Osteocyte (in vitro differentiated cells): ENCODE measurements around the gene FILIP1. TPM values are rescaled to one million over a fixed set of nuclear protein-coding genes. Genes with fewer than 3 reads are reported as not detected.
"Not testable (repeated sequence)": the region's sequence is repeated elsewhere in the genome, so short reads cannot be mapped to it uniquely, and the experiment has no call there.

ENCODE experiments used
- DNase-seq: peaks from one replicate; pipeline ENCODE4 v3.0.0; 2021; ENCODE audit warnings: mixed read lengths; ENCODE audit not compliant: unreplicated experiment; ENCODE audit errors: extremely low spot score
- H3K27ac Mint-ChIP-seq: one replicate; pipeline ENCODE4 v1.8.0; 2021; ENCODE audit warnings: mild to moderate bottlenecking, mixed read lengths; ENCODE audit not compliant: unreplicated experiment
- H3K27me3 Mint-ChIP-seq: one replicate; pipeline ENCODE4 v1.8.0; 2021; ENCODE audit warnings: mixed read lengths; ENCODE audit not compliant: unreplicated experiment
- H3K36me3 Mint-ChIP-seq: one replicate; pipeline ENCODE4 v1.8.0; 2021; ENCODE audit warnings: mixed read lengths; ENCODE audit not compliant: unreplicated experiment
- H3K4me1 Mint-ChIP-seq: one replicate; pipeline ENCODE4 v1.8.0; 2021; ENCODE audit warnings: mixed read lengths; ENCODE audit not compliant: unreplicated experiment
- H3K4me3 Mint-ChIP-seq: one replicate; pipeline ENCODE4 v1.8.0; 2021; ENCODE audit warnings: mild to moderate bottlenecking, moderate library complexity, mixed read lengths; ENCODE audit not compliant: unreplicated experiment
- H3K9me3 Mint-ChIP-seq: one replicate; pipeline ENCODE4 v1.8.0; 2021; ENCODE audit warnings: mixed read lengths; ENCODE audit not compliant: unreplicated experiment
- CTCF ChIP-seq: fragments of 200-600 bp; sonication (generic); IDR thresholded peaks from 2 replicates; pipeline ENCODE4 v1.5.0; 2021; ENCODE audit warnings: antibody characterized with exemption, mild to moderate bottlenecking, moderate library complexity
- total RNA-seq: library from RNA; stranded (reverse); gene quantifications from 2 replicates; pipeline ENCODE4 v1.2.1, GENCODE V29; 2021

The FILIP1 gene
- total RNA-seq, 1 donor from 2014 or later = 0.05 TPM

GRCh38 chr6:75438442-75439116 lies 55.0 kb downstream of the FILIP1 start:
- Mint-ChIP-seq H3K4me1 (no peaks in the 10 kb centered on the region), H3K27me3 (peaks cover 10% of the 10 kb centered on the region), H3K4me3 (no peak overlapping the region), H3K36me3 (no peaks in the 10 kb centered on the region), H3K27ac (no peak overlapping the region), H3K9me3 (no peaks in the 10 kb centered on the region)
- no peak for DNase-seq
- TF ChIP-seq CTCF = no peak

DNA sequence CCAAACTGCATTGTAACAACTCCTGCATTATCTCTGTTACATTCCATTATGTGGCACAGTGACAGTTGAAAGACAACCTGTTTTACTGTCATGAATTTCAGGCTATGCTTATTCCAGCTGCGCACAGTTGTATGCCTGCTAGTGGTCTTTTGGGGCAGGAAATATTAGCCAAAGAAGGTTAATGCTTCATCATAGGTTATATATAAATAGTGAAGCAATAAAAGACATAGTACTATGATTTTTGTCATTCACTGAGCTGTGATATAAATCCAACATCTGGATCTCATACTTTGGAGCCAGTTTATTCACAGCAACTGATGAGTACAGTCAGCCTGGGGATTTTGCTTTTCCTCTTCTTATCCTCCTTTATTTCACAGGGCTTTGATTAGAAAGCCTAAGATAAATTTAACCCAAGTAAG lies 55.6 kb downstream of the FILIP1 start:
- Mint-ChIP-seq H3K9me3 (no peaks in the 10 kb centered on the region), H3K36me3 (no peaks in the 10 kb centered on the region), H3K27me3 (peaks cover 10% of the 10 kb centered on the region), H3K4me3 (no peak overlapping the region), H3K4me1 (no peaks in the 10 kb centered on the region), H3K27ac (no peak overlapping the region)
- no peak for TF ChIP-seq CTCF
- DNase-seq = no peak

GRCh38 chr6:75437421-75437891 lies 56.1 kb downstream of the FILIP1 start:
- no peak overlapping the region for H3K4me3 Mint-ChIP-seq
- peaks cover 10% of the 10 kb centered on the region for H3K27me3 Mint-ChIP-seq
- H3K36me3 Mint-ChIP-seq = no peaks in the 10 kb centered on the region
- no peak for TF ChIP-seq CTCF
- no peak overlapping the region for H3K27ac Mint-ChIP-seq
- no peak for DNase-seq
- H3K4me1 Mint-ChIP-seq = no peaks in the 10 kb centered on the region
- no peaks in the 10 kb centered on the region for H3K9me3 Mint-ChIP-seq

- no peak for DNase-seq
- H3K4me3 Mint-ChIP-seq = no peak overlapping the region
Measured at GRCh38 chr6:75436869-75437268, 56.7 kb downstream of the FILIP1 start.

GRCh38 chr6:75432809-75433208 lies 60.8 kb downstream of the FILIP1 start:
- H3K27me3 Mint-ChIP-seq = peaks cover 10% of the 10 kb centered on the region
- H3K4me1 Mint-ChIP-seq = peaks cover 22% of the 10 kb centered on the region
- not testable (repeated sequence) for H3K4me3 Mint-ChIP-seq, H3K9me3 Mint-ChIP-seq, H3K27ac Mint-ChIP-seq, DNase-seq, H3K36me3 Mint-ChIP-seq

More at GRCh38 chr6:75436869-75437268, 56.7 kb downstream of the FILIP1 start:
- no peaks in the 10 kb centered on the region for H3K9me3 Mint-ChIP-seq
- no peaks in the 10 kb centered on the region for H3K36me3 Mint-ChIP-seq
- H3K27ac Mint-ChIP-seq = no peak overlapping the region
- no peak for TF ChIP-seq CTCF
- no peaks in the 10 kb centered on the region for H3K4me1 Mint-ChIP-seq
- H3K27me3 Mint-ChIP-seq = peaks cover 10% of the 10 kb centered on the region
